ENCODE data around the gene TUBGCP2. TPM values are rescaled to one million over a fixed set of nuclear protein-coding genes. Genes with fewer than 3 reads are reported as not detected.

TUBGCP2 gene
- total and polyA plus RNA-seq, 2 donors from 2014 or later: 61.4 to 93.3 TPM

GRCh38 chr10:133264461-133264860 is 44.2 kb downstream of the TUBGCP2 start:
- H3K4me1 ChIP-seq (ENCODE audit: control insufficient read depth in 2 of 3, insufficient read depth in 2 of 3, low read depth in 1 of 3, low read length in 3 of 3): peaks cover 0 to 9% (median 0%) of the 10 kb centered on the region in 3 donors
- DNase-seq: no peak
- no peak for FAIRE-seq

DNA sequence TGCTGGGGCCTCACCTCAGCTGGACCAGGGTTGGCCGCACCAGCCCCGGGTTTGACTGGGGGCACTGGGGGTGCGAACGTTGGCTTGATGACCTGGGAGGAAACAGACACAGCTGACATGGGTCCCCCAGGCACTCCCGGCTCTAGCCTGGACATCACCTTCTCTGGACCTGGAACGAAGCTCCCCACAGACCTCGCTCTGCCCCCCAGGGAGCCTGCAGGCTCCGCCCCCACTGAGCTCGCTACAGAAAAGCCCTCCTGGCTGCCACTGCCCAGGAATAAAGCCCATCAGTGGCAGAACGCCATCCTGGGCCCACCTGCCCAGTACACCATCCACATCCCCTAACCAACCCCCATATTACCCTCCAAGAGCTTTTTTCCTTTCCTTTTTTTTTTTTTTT is 45.0 kb downstream of the TUBGCP2 start:
- intact Hi-C loops (cut with DNase I): no loop called here
- Histone ChIP-seq H3K27me3 (ENCODE audit: control insufficient read depth, insufficient read depth, low read length) (no peaks in the 10 kb centered on the region), H3K9me3 (ENCODE audit: control insufficient read depth in 2 of 3, insufficient read depth in 1 of 3, low read length in 3 of 3) (no peaks in the 10 kb centered on the region), H3K4me1 (ENCODE audit: control insufficient read depth in 2 of 3, insufficient read depth in 2 of 3, low read depth in 1 of 3, low read length in 3 of 3) (peaks cover 0 to 9% (median 0%) of the 10 kb centered on the region in 3 donors), H3K27ac (ENCODE audit: low read depth in 2 of 2, low read length in 2 of 2) (no peak overlapping the region), H3K36me3 (ENCODE audit: control insufficient read depth in 2 of 3, insufficient read depth in 3 of 3, low read length in 3 of 3) (no peaks in the 10 kb centered on the region), H3K9ac (ENCODE audit: low read length in 3 of 3) (no peak overlapping the region), H3K4me3 (ENCODE audit: low read length in 3 of 3) (no peak overlapping the region)
- DNase-seq (no peak), FAIRE-seq (no peak)
- TF ChIP-seq CTCF (IDR thresholded peaks at IDR 0.05; ENCODE audit: borderline replicate concordance, extremely low read depth, insufficient read depth): no peak

More at GRCh38 chr10:133264461-133264860, 44.2 kb downstream of the TUBGCP2 start:
- H3K36me3 ChIP-seq (ENCODE audit: control insufficient read depth in 2 of 3, insufficient read depth in 3 of 3, low read length in 3 of 3): no peaks in the 10 kb centered on the region
- no peak overlapping the region for H3K4me3 ChIP-seq (ENCODE audit: low read length in 3 of 3)
- intact Hi-C loops (cut with DNase I): no loop called here
- no peak for TF ChIP-seq CTCF (IDR thresholded peaks at IDR 0.05; ENCODE audit: borderline replicate concordance, extremely low read depth, insufficient read depth)
- H3K9me3 ChIP-seq (ENCODE audit: control insufficient read depth in 2 of 3, insufficient read depth in 1 of 3, low read length in 3 of 3): no peaks in the 10 kb centered on the region
- no peak overlapping the region for H3K27ac ChIP-seq (ENCODE audit: low read depth in 2 of 2, low read length in 2 of 2)
- no peaks in the 10 kb centered on the region for H3K27me3 ChIP-seq (ENCODE audit: control insufficient read depth, insufficient read depth, low read length)
- no peak overlapping the region for H3K9ac ChIP-seq (ENCODE audit: low read length in 3 of 3)

GRCh38 chr10:133262696-133263095 is 46.0 kb downstream of the TUBGCP2 start:
- H3K4me1 ChIP-seq (ENCODE audit: control insufficient read depth in 2 of 3, insufficient read depth in 2 of 3, low read depth in 1 of 3, low read length in 3 of 3): peaks cover 0 to 12% (median 0%) of the 10 kb centered on the region in 3 donors
- DNase-seq: peak in 1 of 5 donors; percentile 79
- no peak for FAIRE-seq
- H3K27me3 ChIP-seq (ENCODE audit: control insufficient read depth, insufficient read depth, low read length): no peaks in the 10 kb centered on the region
- H3K27ac ChIP-seq (ENCODE audit: low read depth in 2 of 2, low read length in 2 of 2): no peak overlapping the region
- no peak overlapping the region for H3K4me3 ChIP-seq (ENCODE audit: low read length in 3 of 3)
- no peaks in the 10 kb centered on the region for H3K9me3 ChIP-seq (ENCODE audit: control insufficient read depth in 2 of 3, insufficient read depth in 1 of 3, low read length in 3 of 3)
- no peak overlapping the region for H3K9ac ChIP-seq (ENCODE audit: low read length in 3 of 3)
- no peaks in the 10 kb centered on the region for H3K36me3 ChIP-seq (ENCODE audit: control insufficient read depth in 2 of 3, insufficient read depth in 3 of 3, low read length in 3 of 3)
- TF ChIP-seq CTCF (IDR thresholded peaks at IDR 0.05; ENCODE audit: borderline replicate concordance, extremely low read depth, insufficient read depth): no peak
- intact Hi-C loops (cut with DNase I): no loop called here
